GM18498 (cell line): ENCODE data around the gene HECTD3.

Source experiments
- ATAC-seq: cut with Tn5 transposase; IDR thresholded peaks from one replicate; pipeline ENCODE4 v1.9.1; 2021; ENCODE audit warnings: mild to moderate bottlenecking, moderate library complexity; ENCODE audit not compliant: unreplicated experiment

HECTD3 gene

GRCh38 chr1:45010855-45011811, at the start of gene HECTD3:
HECTD3 (minus strand) TSS chr1:45011324; CDS start chr1:45011257, 67 bp downstream.
- peak; percentile 71 for ATAC-seq

GRCh38 chr1:45059829-45060228, 48.7 kb upstream of the HECTD3 start:
- no peak for ATAC-seq

- no peak for ATAC-seq
Measured at GRCh38 chr1:45057542-45057941, 46.4 kb upstream of the HECTD3 start.

GRCh38 chr1:45051005-45051772, 40.1 kb upstream of the HECTD3 start:
- ATAC-seq, result no peak

- ATAC-seq, result no peak
Measured at GRCh38 chr1:45047032-45047431, 35.9 kb upstream of the HECTD3 start.

GRCh38 chr1:45044916-45045315, 33.8 kb upstream of the HECTD3 start:
- no peak for ATAC-seq

GRCh38 chr1:45043094-45043493, 32.0 kb upstream of the HECTD3 start:
- no peak for ATAC-seq

- ATAC-seq, result no peak
Measured at GRCh38 chr1:45040297-45040696, 29.2 kb upstream of the HECTD3 start.

GRCh38 chr1:45038661-45039364, 27.7 kb upstream of the HECTD3 start:
- no peak for ATAC-seq

- ATAC-seq, result no peak
Measured at GRCh38 chr1:45038240-45038639, 27.1 kb upstream of the HECTD3 start.

- no peak for ATAC-seq
Measured at GRCh38 chr1:45037456-45037855, 26.3 kb upstream of the HECTD3 start.

GRCh38 chr1:45035631-45036301, 24.6 kb upstream of the HECTD3 start:
- no peak for ATAC-seq

- ATAC-seq, result no peak
Measured at GRCh38 chr1:45033356-45033755, 22.2 kb upstream of the HECTD3 start.

- no peak for ATAC-seq
Measured at GRCh38 chr1:45032837-45033236, 21.7 kb upstream of the HECTD3 start.

- ATAC-seq, result no peak
Measured at GRCh38 chr1:45026446-45026845, 15.3 kb upstream of the HECTD3 start.

GRCh38 chr1:45023663-45024062, 12.5 kb upstream of the HECTD3 start:
- no peak for ATAC-seq

- peak; percentile 63 for ATAC-seq
Measured at GRCh38 chr1:45018599-45019230, 7.6 kb upstream of the HECTD3 start.

GRCh38 chr1:45016767-45017166, 5.6 kb upstream of the HECTD3 start:
- ATAC-seq, result no peak

- no peak for ATAC-seq
Measured at GRCh38 chr1:45016090-45016697, 5.1 kb upstream of the HECTD3 start.

- no peak for ATAC-seq
Measured at GRCh38 chr1:45015683-45016082, 4.6 kb upstream of the HECTD3 start.
